Upper lobe of left lung (tissue), 4 donors: Measurements from ENCODE around the gene UNC13C.

ENCODE experiments used
- CTCF ChIP-seq, 6 experiments: fragments of 450-650 bp in 4 of 6; fragments of 200-600 bp in 2 of 6; sonication (generic) in 2 of 6; IDR thresholded peaks; one replicate each; pipeline ENCODE4 v1.5.1; 2016 to 2019; ENCODE audit warnings: antibody characterized with exemption in 6 of 6
- EP300 ChIP-seq, 4 donors: sonication (generic); formaldehyde crosslinking; IDR thresholded peaks; one replicate each; pipeline ENCODE4 v1.5.1; 2017; ENCODE audit warnings: antibody characterized with exemption in 4 of 4, control low read depth in 2 of 4
- POLR2A ChIP-seq, 4 donors: fragments of 450-650 bp; IDR thresholded peaks; one replicate each; pipeline ENCODE4 v1.5.1; 2016 to 2017; ENCODE audit warnings: antibody characterized with exemption in 4 of 4, mild to moderate bottlenecking in 2 of 4

- TF ChIP-seq POLR2A (IDR thresholded peaks at IDR 0.05): no peak
- TF ChIP-seq CTCF (IDR thresholded peaks at IDR 0.05): no peak
- no peak for TF ChIP-seq EP300 (IDR thresholded peaks at IDR 0.05)
These were observed 22.8 kb upstream of the UNC13C start for GRCh38 chr15:53955396-53955795.
